Ovary (tissue), 9 donors: Measurements from ENCODE around the gene TAS2R1. TPM values are rescaled to one million over a fixed set of nuclear protein-coding genes. Genes with fewer than 3 reads are reported as not detected.

Experiments used
- DNase-seq, 5 donors: peaks; one replicate each; pipeline ENCODE4 v3.0.0-alpha.2; 2019 to 2020
- H3K27ac ChIP-seq, 2 donors: fragments of 200-600 bp; one replicate each; pipeline versions ENCODE4 v1.5.1 to v1.8.0; 2019 to 2022
- H3K27me3 ChIP-seq: fragments of 200-600 bp; one replicate; pipeline ENCODE4 v1.8.0; 2022
- H3K36me3 ChIP-seq: fragments of 200-600 bp; sonication (generic); one replicate; pipeline ENCODE4 v1.5.1; 2019
- H3K4me1 ChIP-seq: one replicate; pipeline ENCODE4 v1.8.1; 2013; ENCODE audit warnings: mild to moderate bottlenecking, moderate library complexity; ENCODE audit not compliant: insufficient read depth
- H3K4me3 ChIP-seq: fragments of 200-600 bp; sonication (generic); one replicate; pipeline ENCODE4 v1.5.1; 2017
- H3K9me3 ChIP-seq, 2 donors: fragments of 200-600 bp in 1 of 2; sonication (generic) in 1 of 2; one replicate each; pipeline versions ENCODE4 v1.5.1 to v1.8.1; 2013 to 2019; ENCODE audit warnings: mild to moderate bottlenecking in 1 of 2, moderate library complexity in 1 of 2
- EP300 ChIP-seq: sonication (generic); formaldehyde crosslinking; IDR thresholded peaks from one replicate; pipeline ENCODE4 v1.6.1; 2017; ENCODE audit warnings: antibody characterized with exemption
- POLR2A ChIP-seq: fragments of 450-650 bp; IDR thresholded peaks from one replicate; pipeline ENCODE4 v1.6.1; 2017; ENCODE audit warnings: antibody characterized with exemption, mild to moderate bottlenecking, moderate library complexity
- WGBS, 3 donors: extraction: QIAGEN DNeasy Blood & Tissue Kit in 1 of 3; methylation state at CpG; one replicate each; pipeline versions ENCODE4 v1.1.5 to v1.1.7; 2013 to 2017; 5-methylcytosine and 5-hydroxymethylcytosine counted together
- intact Hi-C, 4 donors: fragments of 100-400 bp; cut with DNase I; formaldehyde crosslinking; loops; one replicate each; pipeline versions ENCODE4 v1.11.0 to v1.15.1; 2022 to 2023
- polyA plus RNA-seq, 2 donors: library from polyadenylated mRNA; stranded (reverse); fragments of 200-250 nt in 1 of 2; fragments of 350-450 nt in 1 of 2; fragmentation: Illumina TruSeq in 1 of 2; extraction: RNeasy Lipid Tissue Mini Kit (QIAGEN cat#74804) in 1 of 2; gene quantifications; one replicate each; pipeline ENCODE4 v1.2.3, GENCODE V29; 2013 to 2014
- total RNA-seq, 7 donors: library from RNA; depleted of rRNA in 2 of 7; stranded (reverse); fragments of >200 nt in 2 of 7; fragmentation: NEBNext Ultra II Directional in 3 of 7; extraction: Animal tissue kit (Norgen Biotek cat#: 25700) in 3 of 7; gene quantifications; one replicate each; pipeline versions ENCODE4 v1.1.0 to v1.2.4, GENCODE V29; 2016 to 2023
- TF ChIP-seq, protein P1 (sequence below), 3 donors: fragments of 450-650 bp in 2 of 3; fragments of 200-600 bp in 1 of 3; IDR thresholded peaks; one replicate each; pipeline versions ENCODE4 v1.5.1 to v1.8.0; 2016 to 2022; ENCODE audit warnings: antibody characterized with exemption in 3 of 3, mild to moderate bottlenecking in 1 of 3
- donor health status: DM: no; HTN: no; CAD: no; lungs with moderate emphysema.
- donor health status: DM: no; HTN: no; CAD: no.
- donor health status: Bipolar disorder and iron deficiency.
- donor health status: DM: yes; HTN: yes; CAD: no.
- donor health status: DM: no; HTN: no; CAD: no.
- donor health status: DM: yes; HTN: yes; CAD: no.

The TAS2R1 gene
- total and polyA plus RNA-seq, 9 donors, result not detected

GRCh38 chr5:9654886-9655285, 24.7 kb upstream of the TAS2R1 start:
- TF ChIP-seq POLR2A (no peak), EP300 (no peak)
- TF ChIP-seq, protein P1, sequence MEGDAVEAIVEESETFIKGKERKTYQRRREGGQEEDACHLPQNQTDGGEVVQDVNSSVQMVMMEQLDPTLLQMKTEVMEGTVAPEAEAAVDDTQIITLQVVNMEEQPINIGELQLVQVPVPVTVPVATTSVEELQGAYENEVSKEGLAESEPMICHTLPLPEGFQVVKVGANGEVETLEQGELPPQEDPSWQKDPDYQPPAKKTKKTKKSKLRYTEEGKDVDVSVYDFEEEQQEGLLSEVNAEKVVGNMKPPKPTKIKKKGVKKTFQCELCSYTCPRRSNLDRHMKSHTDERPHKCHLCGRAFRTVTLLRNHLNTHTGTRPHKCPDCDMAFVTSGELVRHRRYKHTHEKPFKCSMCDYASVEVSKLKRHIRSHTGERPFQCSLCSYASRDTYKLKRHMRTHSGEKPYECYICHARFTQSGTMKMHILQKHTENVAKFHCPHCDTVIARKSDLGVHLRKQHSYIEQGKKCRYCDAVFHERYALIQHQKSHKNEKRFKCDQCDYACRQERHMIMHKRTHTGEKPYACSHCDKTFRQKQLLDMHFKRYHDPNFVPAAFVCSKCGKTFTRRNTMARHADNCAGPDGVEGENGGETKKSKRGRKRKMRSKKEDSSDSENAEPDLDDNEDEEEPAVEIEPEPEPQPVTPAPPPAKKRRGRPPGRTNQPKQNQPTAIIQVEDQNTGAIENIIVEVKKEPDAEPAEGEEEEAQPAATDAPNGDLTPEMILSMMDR (IDR thresholded peaks at IDR 0.05), result no peak
- intact Hi-C loops, result no loop called here
- Histone ChIP-seq H3K4me1 (no peaks in the 10 kb centered on the region), H3K9me3 (no peaks in the 10 kb centered on the region), H3K4me3 (no peak overlapping the region), H3K36me3 (no peaks in the 10 kb centered on the region), H3K27me3 (no peaks in the 10 kb centered on the region), H3K27ac (no peak overlapping the region)
- DNase-seq, result no peak

DNA sequence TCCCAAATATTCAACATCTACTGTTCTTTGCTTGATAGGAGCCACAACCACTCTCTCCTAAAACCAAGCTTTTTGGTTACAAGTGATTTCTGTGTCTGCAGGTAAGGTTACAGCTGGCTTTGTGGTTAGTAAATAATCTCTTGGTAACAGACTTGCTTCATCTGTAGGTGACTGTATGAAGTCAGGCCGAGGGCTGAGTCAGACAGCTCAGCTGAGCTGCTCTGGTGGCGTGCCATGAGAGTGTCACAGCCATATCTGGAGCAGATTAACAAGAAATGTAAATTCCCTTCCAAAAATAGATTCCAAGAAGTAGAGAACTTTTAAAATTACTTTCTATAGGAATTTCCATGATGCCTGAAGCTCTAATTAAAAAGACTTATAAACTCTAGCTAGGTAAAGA, 23.7 kb upstream of the TAS2R1 start:
- intact Hi-C loops, result no loop called here
- TF ChIP-seq EP300, result no peak
- TF ChIP-seq, protein P1 (IDR thresholded peaks at IDR 0.05), result no peak
- TF ChIP-seq POLR2A, result no peak
- Histone ChIP-seq H3K27me3 (no peaks in the 10 kb centered on the region), H3K36me3 (no peaks in the 10 kb centered on the region), H3K27ac (no peak overlapping the region), H3K4me3 (no peak overlapping the region), H3K9me3 (no peaks in the 10 kb centered on the region), H3K4me1 (no peaks in the 10 kb centered on the region)
- WGBS, 3 donors, result 8 to 26% (median 13%) methylated on average over 2 of the region's 2 CpGs
- no peak for DNase-seq

DNA sequence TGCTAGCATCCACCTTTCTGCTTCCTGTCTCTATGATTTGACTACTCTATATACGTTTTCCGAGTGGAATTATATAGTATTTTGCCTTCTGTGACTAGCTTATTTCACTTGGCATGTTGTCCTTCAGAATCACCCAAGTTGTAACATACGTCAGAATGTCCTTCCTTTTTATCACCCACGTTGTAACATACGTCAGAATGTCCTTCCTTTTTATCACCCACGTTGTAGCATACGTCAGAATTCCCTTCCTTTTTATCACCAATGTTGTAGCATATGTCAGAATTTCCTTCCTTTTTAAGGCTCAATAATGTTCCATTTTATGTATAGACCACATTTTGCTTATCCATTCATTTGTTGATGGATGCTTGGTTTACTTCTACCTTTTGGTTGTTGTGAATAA, 22.9 kb upstream of the TAS2R1 start:
- TF ChIP-seq EP300 (no peak), POLR2A (no peak)
- TF ChIP-seq, protein P1 (IDR thresholded peaks at IDR 0.05), result no peak
- WGBS, 3 donors, result 73 to 77% (median 75%) methylated on average over 7 of the region's 7 CpGs

DNA sequence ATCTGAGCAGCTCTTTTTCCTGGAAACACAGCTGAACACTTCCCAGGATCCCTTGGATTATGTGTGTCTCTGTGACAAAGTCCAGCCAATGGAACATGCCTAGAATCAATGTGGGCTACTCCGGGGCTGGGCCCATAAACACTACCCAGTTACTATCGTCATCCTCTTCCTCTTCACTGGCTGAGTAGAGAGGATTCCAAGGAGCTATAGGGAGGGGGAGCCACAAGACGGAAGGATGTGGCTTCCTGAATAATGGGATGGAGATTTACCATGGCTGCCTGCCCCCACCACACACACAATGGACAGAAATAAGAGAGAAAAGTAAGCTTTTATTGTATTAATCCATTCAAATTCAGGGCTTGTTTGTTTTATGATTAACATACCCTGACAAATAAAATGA, 22.1 kb upstream of the TAS2R1 start:
- H3K4me3 ChIP-seq, result no peak overlapping the region
- DNase-seq, result no peak
- H3K27me3 ChIP-seq, result no peaks in the 10 kb centered on the region
- no peak overlapping the region for H3K27ac ChIP-seq
- H3K9me3 ChIP-seq, result no peaks in the 10 kb centered on the region
- TF ChIP-seq, protein P1 (IDR thresholded peaks at IDR 0.05), result no peak
- TF ChIP-seq EP300, result no peak
- TF ChIP-seq POLR2A, result no peak
- WGBS, 3 donors, result 88 to 93% (median 91%) methylated on average over 3 of the region's 3 CpGs
- intact Hi-C loops, result no loop called here
- no peaks in the 10 kb centered on the region for H3K36me3 ChIP-seq
- H3K4me1 ChIP-seq, result no peaks in the 10 kb centered on the region

More for the DNA sequence above, 22.9 kb upstream of the TAS2R1 start:
- Histone ChIP-seq H3K4me3 (no peak overlapping the region), H3K4me1 (no peaks in the 10 kb centered on the region), H3K27me3 (no peaks in the 10 kb centered on the region), H3K27ac (no peak overlapping the region), H3K36me3 (no peaks in the 10 kb centered on the region), H3K9me3 (no peaks in the 10 kb centered on the region)
- intact Hi-C loops, result no loop called here
- no peak for DNase-seq

- Histone ChIP-seq H3K27ac (no peak overlapping the region), H3K9me3 (no peaks in the 10 kb centered on the region), H3K4me1 (no peaks in the 10 kb centered on the region), H3K27me3 (no peaks in the 10 kb centered on the region), H3K4me3 (no peak overlapping the region), H3K36me3 (no peaks in the 10 kb centered on the region)
- DNase-seq, result no peak
- intact Hi-C loops, result no loop called here
- WGBS, 3 donors, result 87 to 89% (median 88%) methylated on average over 2 of the region's 2 CpGs
- TF ChIP-seq POLR2A, result no peak
- TF ChIP-seq EP300, result no peak
- TF ChIP-seq, protein P1 (IDR thresholded peaks at IDR 0.05), result no peak
These were observed 16.7 kb upstream of the TAS2R1 start for GRCh38 chr5:9646843-9647242.
